ENCODE results near the gene ADAMTSL5. TPM values are rescaled to one million over a fixed set of nuclear protein-coding genes. Genes with fewer than 3 reads are reported as not detected.

The ADAMTSL5 gene
- total RNA-seq, 2 donors from 2014 or later: 4.1 to 4.8 TPM

GRCh38 chr19:1510442-1510806, 2.4 kb downstream of the ADAMTSL5 start:
- Mint-ChIP-seq H3K36me3 (ENCODE audit: low read depth) (peaks cover 3% of the 10 kb centered on the region), H3K4me1 (peaks cover 3% of the 10 kb centered on the region), H3K9me3 (peaks cover 3% of the 10 kb centered on the region), H3K4me3 (peak overlapping the region; percentile 12), H3K27me3 (ENCODE audit: insufficient read depth) (peaks cover 54% of the 10 kb centered on the region), H3K27ac (no peak overlapping the region)
- DNase-seq: no peak
- H3K27ac ChIP-seq (ENCODE audit: low read depth, low read length): no peak overlapping the region
- TF ChIP-seq CTCF (conservative IDR thresholded peaks at IDR 0.05): no peak
- no peak overlapping the region for H3K4me3 ChIP-seq (ENCODE audit: low read length)
- peaks cover 7% of the 10 kb centered on the region for H3K4me1 ChIP-seq (ENCODE audit: control insufficient read depth, insufficient read depth, low read length)
- no peaks in the 10 kb centered on the region for H3K36me3 ChIP-seq (ENCODE audit: control insufficient read depth, insufficient read depth, low read length)
- H3K9me3 ChIP-seq (ENCODE audit: control insufficient read depth, low read length): no peaks in the 10 kb centered on the region
- WGBS, 2 experiments (ENCODE audit: insufficient coverage in 1 of 2, insufficient read length in 1 of 2): 36 to 60% methylated on average over 9 to 25 of the region's 25 CpGs
- H3K9ac ChIP-seq (ENCODE audit: extremely low read depth, low read length, poor library complexity, severe bottlenecking): no peak overlapping the region
- H3K27me3 ChIP-seq (ENCODE audit: control insufficient read depth, insufficient read depth, low read length, poor library complexity, severe bottlenecking): peaks cover 38% of the 10 kb centered on the region

- Mint-ChIP-seq H3K27me3 (ENCODE audit: insufficient read depth) (peaks cover 55% of the 10 kb centered on the region), H3K4me1 (peaks cover 3% of the 10 kb centered on the region), H3K36me3 (ENCODE audit: low read depth) (peaks cover 5% of the 10 kb centered on the region), H3K9me3 (peaks cover 5% of the 10 kb centered on the region), H3K27ac (no peak overlapping the region), H3K4me3 (peak overlapping the region; percentile 16)
- Histone ChIP-seq H3K36me3 (ENCODE audit: control insufficient read depth, insufficient read depth, low read length) (no peaks in the 10 kb centered on the region), H3K4me1 (ENCODE audit: control insufficient read depth, insufficient read depth, low read length) (peaks cover 7% of the 10 kb centered on the region), H3K9ac (ENCODE audit: extremely low read depth, low read length, poor library complexity, severe bottlenecking) (no peak overlapping the region), H3K4me3 (ENCODE audit: low read length) (no peak overlapping the region), H3K9me3 (ENCODE audit: control insufficient read depth, low read length) (no peaks in the 10 kb centered on the region), H3K27ac (ENCODE audit: low read depth, low read length) (no peak overlapping the region), H3K27me3 (ENCODE audit: control insufficient read depth, insufficient read depth, low read length, poor library complexity, severe bottlenecking) (peaks cover 38% of the 10 kb centered on the region)
- no peak for DNase-seq
- TF ChIP-seq CTCF (conservative IDR thresholded peaks at IDR 0.05): no peak
- 81 to 83% methylated on average over 7 to 11 of the region's 11 CpGs for WGBS, 2 experiments (ENCODE audit: insufficient coverage in 1 of 2, insufficient read length in 1 of 2)
Measured at GRCh38 chr19:1509602-1510441, 3.0 kb downstream of the ADAMTSL5 start.

GRCh38 chr19:1508507-1508856, 4.3 kb downstream of the ADAMTSL5 start:
- H3K27ac ChIP-seq (ENCODE audit: low read depth, low read length): no peak overlapping the region
- peaks cover 59% of the 10 kb centered on the region for H3K27me3 Mint-ChIP-seq (ENCODE audit: insufficient read depth)

More at GRCh38 chr19:1508507-1508856, 4.3 kb downstream of the ADAMTSL5 start:
- Histone ChIP-seq H3K36me3 (ENCODE audit: control insufficient read depth, insufficient read depth, low read length) (no peaks in the 10 kb centered on the region), H3K9me3 (ENCODE audit: control insufficient read depth, low read length) (no peaks in the 10 kb centered on the region), H3K27me3 (ENCODE audit: control insufficient read depth, insufficient read depth, low read length, poor library complexity, severe bottlenecking) (peaks cover 34% of the 10 kb centered on the region), H3K9ac (ENCODE audit: extremely low read depth, low read length, poor library complexity, severe bottlenecking) (no peak overlapping the region), H3K4me1 (ENCODE audit: control insufficient read depth, insufficient read depth, low read length) (peaks cover 7% of the 10 kb centered on the region), H3K4me3 (ENCODE audit: low read length) (peak overlapping the region; percentile 72)
- Mint-ChIP-seq H3K9me3 (peaks cover 5% of the 10 kb centered on the region), H3K4me3 (peak overlapping the region; percentile 75), H3K36me3 (ENCODE audit: low read depth) (peaks cover 5% of the 10 kb centered on the region), H3K27ac (no peak overlapping the region), H3K4me1 (peaks cover 3% of the 10 kb centered on the region)
- DNase-seq: no peak
- WGBS, 2 experiments (ENCODE audit: insufficient coverage in 1 of 2, insufficient read length in 1 of 2): 34 to 48% methylated on average over 9 to 12 of the region's 12 CpGs
- no peak for TF ChIP-seq CTCF (conservative IDR thresholded peaks at IDR 0.05)
